ENCODE data around the gene PHF13. TPM values are rescaled to one million over a fixed set of nuclear protein-coding genes. Genes with fewer than 3 reads are reported as not detected.

The PHF13 gene
- total and polyA plus RNA-seq, 5 donors from 2014 or later, result 4.7 to 7.5 (median 5.6) TPM

Other genes starting within 250 kb of the PHF13 start
- gene ACOT7, start 220.0 kb upstream of the PHF13 start, total RNA-seq, result 9.6 TPM
- 10 to 100 TPM in 2 of 4 donors, 1 to 10 TPM in 2; 9.3 to 13.6 (median 9.9) TPM for gene ACOT7, start 220.0 kb upstream of the PHF13 start, polyA plus RNA-seq
- not detected for gene HES2, start 193.8 kb upstream of the PHF13 start, total RNA-seq
- gene HES2, start 193.8 kb upstream of the PHF13 start, polyA plus RNA-seq, result not detected
- gene ESPN, start 189.0 kb upstream of the PHF13 start, total RNA-seq, result 3.7 TPM
- under 1 TPM; 0.22 to 0.25 (median 0.22) TPM for gene ESPN, start 189.0 kb upstream of the PHF13 start, polyA plus RNA-seq
- 258 TPM for gene TNFRSF25, start 147.6 kb upstream of the PHF13 start, total RNA-seq
- 10 to 100 TPM; 23.3 to 32.8 (median 31.0) TPM for gene TNFRSF25, start 147.6 kb upstream of the PHF13 start, polyA plus RNA-seq
- 5.0 TPM for gene PLEKHG5, start 122.1 kb upstream of the PHF13 start, total RNA-seq
- gene PLEKHG5, start 122.1 kb upstream of the PHF13 start, polyA plus RNA-seq, result 1 to 10 TPM in 1 of 4 donors, under 1 TPM in 2, not detected in 1; 0.65 to 1.0 (median 0.68) TPM
- 74.7 TPM for gene NOL9, start 59.2 kb upstream of the PHF13 start, total RNA-seq
- 10 to 100 TPM; 11.0 to 23.0 (median 18.9) TPM for gene NOL9, start 59.2 kb upstream of the PHF13 start, polyA plus RNA-seq
- gene TAS1R1, start 58.4 kb upstream of the PHF13 start, total RNA-seq, result not detected
- under 1 TPM in 1 of 4 donors, not detected in 3; 0.09 TPM for gene TAS1R1, start 58.4 kb upstream of the PHF13 start, polyA plus RNA-seq
- 41.8 TPM for gene ZBTB48, start 33.7 kb upstream of the PHF13 start, total RNA-seq
- gene ZBTB48, start 33.7 kb upstream of the PHF13 start, polyA plus RNA-seq, result 10 to 100 TPM; 18.6 to 24.8 (median 21.9) TPM
- gene KLHL21, start 10.9 kb upstream of the PHF13 start, total RNA-seq, result 34.4 TPM
- gene KLHL21, start 10.9 kb upstream of the PHF13 start, polyA plus RNA-seq, result 10 to 100 TPM; 16.7 to 46.6 (median 26.2) TPM
- 14.3 TPM for gene THAP3, start 11.1 kb downstream of the PHF13 start, total RNA-seq
- 10 to 100 TPM; 23.4 to 32.9 (median 26.1) TPM for gene THAP3, start 11.1 kb downstream of the PHF13 start, polyA plus RNA-seq
- 41.4 TPM for gene DNAJC11, start 88.1 kb downstream of the PHF13 start, total RNA-seq
- 10 to 100 TPM; 10.4 to 18.9 (median 15.0) TPM for gene DNAJC11, start 88.1 kb downstream of the PHF13 start, polyA plus RNA-seq
- 48.8 TPM for gene CAMTA1, start 171.7 kb downstream of the PHF13 start, total RNA-seq
- gene CAMTA1, start 171.7 kb downstream of the PHF13 start, polyA plus RNA-seq, result 100 to 1,000 TPM in 1 of 4 donors, 10 to 100 TPM in 3; 79.9 to 112 (median 81.9) TPM